Adipocyte (in vitro differentiated cells): ENCODE measurements around the gene UNC5B.
"Not testable (repeated sequence)": the region's sequence is repeated elsewhere in the genome, so short reads cannot be mapped to it uniquely, and the experiment has no call there.

Experiments used
- DNase-seq: peaks from one replicate; pipeline ENCODE4 v3.0.0-alpha.2; 2015; ENCODE audit warnings: low read depth
- H3K27me3 ChIP-seq: replicated peaks from 2 replicates; pipeline ENCODE4 v1.7.0; 2013; ENCODE audit warnings: mild to moderate bottlenecking, low read length, moderate library complexity; ENCODE audit not compliant: control insufficient read depth, insufficient read depth
- H3K36me3 ChIP-seq: 2 replicates; pipeline ENCODE4 v1.7.0; 2013; ENCODE audit warnings: low read length, mild to moderate bottlenecking, moderate library complexity; ENCODE audit not compliant: control insufficient read depth, insufficient read depth, severe bottlenecking
- H3K4me1 ChIP-seq: 2 replicates; pipeline ENCODE4 v1.7.0; 2013; ENCODE audit warnings: mild to moderate bottlenecking, low read length, moderate library complexity; ENCODE audit not compliant: control insufficient read depth, insufficient read depth
- H3K4me3 ChIP-seq: 2 replicates; pipeline ENCODE4 v1.7.0; 2013; ENCODE audit warnings: mild to moderate bottlenecking, low read length, moderate library complexity
- H3K9ac ChIP-seq: 2 replicates; pipeline ENCODE4 v1.7.0; 2013; ENCODE audit warnings: mild to moderate bottlenecking, low read length, moderate library complexity
- H3K9me3 ChIP-seq: 2 replicates; pipeline ENCODE4 v1.7.0; 2013; ENCODE audit warnings: mild to moderate bottlenecking, low read length, moderate library complexity; ENCODE audit not compliant: control insufficient read depth

The UNC5B gene

GRCh38 chr10:71290806-71291527 lies 78.6 kb downstream of the UNC5B start:
- no peak for DNase-seq
- H3K36me3 ChIP-seq: peaks cover 9% of the 10 kb centered on the region
- no peaks in the 10 kb centered on the region for H3K27me3 ChIP-seq
- no peaks in the 10 kb centered on the region for H3K9me3 ChIP-seq
- no peak overlapping the region for H3K9ac ChIP-seq
- no peak overlapping the region for H3K4me3 ChIP-seq
- peaks cover 18% of the 10 kb centered on the region for H3K4me1 ChIP-seq

DNA sequence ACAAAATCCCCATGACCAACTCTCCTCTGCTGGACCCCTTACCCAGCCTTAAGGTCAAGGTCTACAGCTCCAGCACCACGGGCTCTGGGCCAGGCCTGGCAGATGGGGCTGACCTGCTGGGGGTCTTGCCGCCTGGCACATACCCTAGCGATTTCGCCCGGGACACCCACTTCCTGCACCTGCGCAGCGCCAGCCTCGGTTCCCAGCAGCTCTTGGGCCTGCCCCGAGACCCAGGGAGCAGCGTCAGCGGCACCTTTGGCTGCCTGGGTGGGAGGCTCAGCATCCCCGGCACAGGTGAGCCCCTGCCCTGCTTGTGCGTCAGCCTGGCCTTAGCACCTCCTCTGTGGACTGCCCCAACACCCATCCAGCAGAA lies 79.1 kb downstream of the UNC5B start:
- no peak for DNase-seq
- H3K4me1 ChIP-seq: peaks cover 17% of the 10 kb centered on the region
- no peak overlapping the region for H3K9ac ChIP-seq
- no peak overlapping the region for H3K4me3 ChIP-seq
- no peaks in the 10 kb centered on the region for H3K9me3 ChIP-seq
- H3K27me3 ChIP-seq: no peaks in the 10 kb centered on the region
- H3K36me3 ChIP-seq: peaks cover 11% of the 10 kb centered on the region

- H3K4me1 ChIP-seq: peaks cover 11% of the 10 kb centered on the region
- no peaks in the 10 kb centered on the region for H3K9me3 ChIP-seq
- peaks cover 7% of the 10 kb centered on the region for H3K36me3 ChIP-seq
- no peaks in the 10 kb centered on the region for H3K27me3 ChIP-seq
- H3K4me3 ChIP-seq: no peak overlapping the region
- H3K9ac ChIP-seq: no peak overlapping the region
- no peak for DNase-seq
Measured at GRCh38 chr10:71292624-71293445, 80.5 kb downstream of the UNC5B start.

- no peak for DNase-seq
- H3K4me1 ChIP-seq: peaks cover 11% of the 10 kb centered on the region
- no peaks in the 10 kb centered on the region for H3K9me3 ChIP-seq
- H3K36me3 ChIP-seq: peaks cover 11% of the 10 kb centered on the region
- H3K4me3 ChIP-seq: no peak overlapping the region
- no peak overlapping the region for H3K9ac ChIP-seq
- H3K27me3 ChIP-seq: no peaks in the 10 kb centered on the region
Measured at GRCh38 chr10:71293446-71294084, 81.2 kb downstream of the UNC5B start.

- H3K9ac ChIP-seq: no peak overlapping the region
- no peaks in the 10 kb centered on the region for H3K9me3 ChIP-seq
- peaks cover 11% of the 10 kb centered on the region for H3K4me1 ChIP-seq
- H3K4me3 ChIP-seq: no peak overlapping the region
- no peak for DNase-seq
- no peaks in the 10 kb centered on the region for H3K27me3 ChIP-seq
- H3K36me3 ChIP-seq: peaks cover 16% of the 10 kb centered on the region
Measured at GRCh38 chr10:71294091-71294561, 81.8 kb downstream of the UNC5B start.

- Histone ChIP-seq H3K9me3 (no peaks in the 10 kb centered on the region), H3K36me3 (peaks cover 17% of the 10 kb centered on the region), H3K4me3 (no peak overlapping the region), H3K4me1 (peaks cover 11% of the 10 kb centered on the region), H3K27me3 (no peaks in the 10 kb centered on the region), H3K9ac (no peak overlapping the region)
- DNase-seq: no peak
Measured at GRCh38 chr10:71294856-71295255, 82.5 kb downstream of the UNC5B start.

DNA sequence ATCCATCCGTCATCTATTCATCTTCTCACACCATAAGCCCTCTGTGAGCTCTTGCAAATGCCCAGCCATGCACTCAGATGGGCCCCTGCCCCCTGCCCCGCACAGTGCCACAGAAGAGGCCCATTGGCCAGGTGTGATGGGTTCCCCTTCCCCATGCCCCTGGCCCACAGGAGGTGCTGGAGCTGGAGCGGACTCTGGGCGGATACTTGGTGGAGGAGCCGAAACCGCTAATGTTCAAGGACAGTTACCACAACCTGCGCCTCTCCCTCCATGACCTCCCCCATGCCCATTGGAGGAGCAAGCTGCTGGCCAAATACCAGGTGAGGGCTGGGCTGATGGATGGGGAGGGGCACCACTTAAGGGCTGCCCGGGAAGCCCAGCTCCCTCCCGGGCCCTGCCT lies 83.3 kb downstream of the UNC5B start:
- DNase-seq: no peak
- Histone ChIP-seq H3K36me3 (peaks cover 17% of the 10 kb centered on the region), H3K27me3 (no peaks in the 10 kb centered on the region)

DNA sequence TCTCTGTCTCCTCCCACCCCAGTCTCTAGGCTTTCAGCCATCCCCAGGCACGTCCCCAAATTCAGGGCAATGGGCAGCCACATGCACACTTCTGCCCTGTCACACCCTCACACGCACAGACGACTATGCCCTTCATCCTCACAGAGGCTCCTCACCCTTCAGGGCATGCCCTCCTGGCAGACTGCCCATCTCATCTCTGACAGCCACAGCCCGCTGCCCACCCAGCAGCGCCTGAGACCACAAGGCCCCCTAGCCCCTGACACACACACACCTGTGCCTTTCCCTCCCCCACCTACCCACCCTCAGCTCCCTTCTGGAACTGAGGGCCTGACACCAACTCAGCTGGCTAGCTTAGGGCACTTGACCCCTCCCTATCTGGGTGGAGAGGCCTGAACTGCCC lies 83.7 kb downstream of the UNC5B start:
- DNase-seq: no peak
- Histone ChIP-seq H3K9ac (no peak overlapping the region), H3K4me3 (no peak overlapping the region), H3K27me3 (no peaks in the 10 kb centered on the region), H3K36me3 (peaks cover 17% of the 10 kb centered on the region), H3K4me1 (peaks cover 11% of the 10 kb centered on the region), H3K9me3 (no peaks in the 10 kb centered on the region)

More for the DNA sequence above, 83.3 kb downstream of the UNC5B start:
- Histone ChIP-seq H3K9me3 (no peaks in the 10 kb centered on the region), H3K9ac (no peak overlapping the region), H3K4me3 (no peak overlapping the region), H3K4me1 (peaks cover 11% of the 10 kb centered on the region)

- H3K9me3 ChIP-seq, H3K4me3 ChIP-seq, H3K9ac ChIP-seq, DNase-seq, H3K27me3 ChIP-seq: not testable (repeated sequence)
- peaks cover 14% of the 10 kb centered on the region for H3K36me3 ChIP-seq
- H3K4me1 ChIP-seq: peaks cover 11% of the 10 kb centered on the region
Measured at GRCh38 chr10:71296811-71297210, 84.4 kb downstream of the UNC5B start.

GRCh38 chr10:71297343-71297742 lies 85.0 kb downstream of the UNC5B start:
- DNase-seq: no peak
- H3K27me3 ChIP-seq: no peaks in the 10 kb centered on the region
- H3K9me3 ChIP-seq: no peaks in the 10 kb centered on the region
- H3K9ac ChIP-seq: no peak overlapping the region
- H3K36me3 ChIP-seq: peaks cover 14% of the 10 kb centered on the region
- H3K4me1 ChIP-seq: peaks cover 15% of the 10 kb centered on the region
- no peak overlapping the region for H3K4me3 ChIP-seq

DNA sequence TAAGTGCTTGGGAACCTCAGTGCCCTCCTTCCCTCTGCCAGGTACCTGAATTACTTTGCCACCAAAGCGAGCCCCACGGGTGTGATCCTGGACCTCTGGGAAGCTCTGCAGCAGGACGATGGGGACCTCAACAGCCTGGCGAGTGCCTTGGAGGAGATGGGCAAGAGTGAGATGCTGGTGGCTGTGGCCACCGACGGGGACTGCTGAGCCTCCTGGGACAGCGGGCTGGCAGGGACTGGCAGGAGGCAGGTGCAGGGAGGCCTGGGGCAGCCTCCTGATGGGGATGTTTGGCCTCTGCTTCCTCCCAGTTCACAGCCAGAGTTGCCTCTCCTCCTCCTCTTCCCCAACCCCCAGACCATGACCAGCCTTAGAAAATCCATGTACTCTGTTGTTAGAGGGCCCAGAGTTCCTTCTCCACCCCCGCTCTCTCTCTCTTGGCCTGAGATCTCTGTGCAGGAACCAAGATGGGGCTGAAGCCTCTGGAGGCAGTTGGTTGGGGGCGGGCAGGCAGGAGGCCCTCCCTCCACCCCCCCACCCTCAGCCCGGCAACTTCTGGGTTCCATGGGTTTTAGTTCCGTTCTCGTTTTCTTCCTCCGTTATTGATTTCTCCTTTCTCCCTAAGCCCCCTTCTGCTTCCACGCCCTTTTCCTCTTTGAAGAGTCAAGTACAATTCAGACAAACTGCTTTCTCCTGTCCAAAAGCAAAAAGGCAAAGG lies 86.9 kb downstream of the UNC5B start:
- Histone ChIP-seq H3K36me3 (peaks cover 14% of the 10 kb centered on the region), H3K9me3 (no peaks in the 10 kb centered on the region)
- DNase-seq: no peak

More for the DNA sequence above, 86.9 kb downstream of the UNC5B start:
- peaks cover 6% of the 10 kb centered on the region for H3K4me1 ChIP-seq
- no peak overlapping the region for H3K4me3 ChIP-seq
- H3K9ac ChIP-seq: no peak overlapping the region
- no peaks in the 10 kb centered on the region for H3K27me3 ChIP-seq
